GM19351 (cell line): ENCODE results near the gene SNRPD3.

Source experiments
- ATAC-seq: cut with Tn5 transposase; IDR thresholded peaks from one replicate; pipeline ENCODE4 v1.9.1; 2021; ENCODE audit warnings: mild to moderate bottlenecking, moderate library complexity; ENCODE audit not compliant: unreplicated experiment

SNRPD3 gene

DNA sequence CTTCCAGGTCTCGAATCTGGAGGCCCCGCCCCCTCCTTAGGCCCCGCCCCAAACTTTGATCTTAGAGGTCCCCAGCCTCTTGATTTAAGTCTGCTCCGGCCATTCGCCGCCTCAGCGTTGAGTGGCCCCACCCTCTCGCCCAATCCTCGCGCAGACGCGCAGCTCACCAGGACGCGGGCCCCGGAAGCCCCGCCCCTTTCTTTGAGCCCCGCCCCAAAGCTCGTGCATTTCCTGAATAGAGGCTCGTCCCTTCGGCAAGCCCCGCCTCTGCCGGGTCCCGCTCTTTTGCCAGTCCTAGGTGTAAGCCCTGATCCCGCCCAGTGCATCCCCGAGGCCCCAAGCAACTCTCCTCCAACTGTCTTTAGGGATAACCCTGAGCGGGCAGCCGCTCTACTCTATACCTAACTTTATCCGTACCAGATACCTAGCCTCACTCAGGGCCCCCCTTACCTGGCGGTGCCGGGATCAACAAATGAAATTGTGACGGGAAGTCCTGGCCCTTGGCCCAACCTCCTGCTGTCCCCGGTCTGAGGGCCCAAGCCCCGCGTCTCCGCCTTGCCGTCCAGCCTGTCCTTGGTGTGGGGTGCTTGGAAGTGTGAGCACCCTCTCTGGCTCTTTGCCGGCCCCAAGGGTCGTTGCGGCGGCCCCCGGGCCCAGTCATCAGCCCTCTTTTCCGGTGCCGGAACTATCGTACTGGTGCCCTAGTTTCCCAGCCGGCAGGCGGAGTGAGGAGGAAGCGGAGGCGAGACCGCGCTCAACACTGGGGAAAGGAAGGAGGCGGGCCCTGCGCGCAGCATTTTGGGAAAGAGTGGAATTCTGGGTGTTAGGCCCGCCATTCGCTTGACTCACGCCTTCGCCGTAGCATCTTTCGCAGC lies at the start of gene SNRPD3:
Gene SNRPD3, plus strand, starts transcription at position 835 of the 875 bp plus-strand sequence. CDS start 1,676 bp downstream, outside the sequence.
- peak; percentile 73 for ATAC-seq

DNA sequence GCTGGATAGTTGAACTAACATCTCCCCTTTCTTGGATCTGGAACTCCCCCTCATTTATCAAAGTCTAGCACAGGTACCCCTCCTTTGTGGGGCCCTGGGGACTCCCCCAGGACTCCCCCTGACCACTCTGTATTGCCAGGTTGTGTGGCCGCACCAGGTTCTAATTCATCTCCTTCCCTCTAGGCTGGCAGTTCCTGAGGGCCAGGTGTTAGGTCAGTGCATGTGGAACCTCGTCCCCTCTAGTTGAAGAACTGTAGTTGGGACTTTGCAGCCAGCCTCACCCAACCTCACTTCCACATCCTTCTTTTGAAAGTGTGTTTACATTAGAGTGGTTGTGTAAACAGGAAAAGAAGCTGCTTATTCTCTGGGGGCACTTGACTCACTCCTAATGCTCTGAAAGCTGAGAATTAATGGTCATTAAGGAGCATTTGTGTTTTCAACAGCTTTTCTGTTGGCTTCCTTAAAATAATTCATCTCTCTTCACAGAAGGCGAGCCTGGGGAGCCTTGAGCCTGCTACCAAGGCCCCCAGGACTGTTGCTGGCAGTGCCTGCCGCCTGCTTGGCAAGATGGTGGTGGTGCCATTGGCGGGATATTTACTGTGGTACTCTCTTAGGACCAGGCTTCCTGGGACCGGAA lies 48.9 kb upstream of the SNRPD3 start:
- ATAC-seq = no peak

DNA sequence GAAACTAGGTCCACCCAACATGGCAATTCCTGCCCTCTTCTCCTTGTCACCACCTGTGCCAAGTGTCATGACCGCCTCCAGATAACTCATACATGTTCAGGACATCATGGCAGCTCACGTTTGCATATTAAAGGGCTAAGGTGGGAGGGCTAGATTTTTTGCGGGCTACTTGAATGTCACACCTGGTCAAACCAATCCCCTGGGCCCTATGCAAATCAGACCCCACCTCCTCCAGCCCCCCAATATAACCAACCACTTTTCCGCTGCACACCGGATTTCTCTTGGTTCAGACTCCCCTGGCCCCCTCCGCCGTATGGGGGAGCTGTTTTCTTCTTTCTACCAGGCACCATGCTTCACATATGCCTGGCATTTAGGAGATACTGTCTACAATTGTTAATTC lies 48.1 kb upstream of the SNRPD3 start:
- no peak for ATAC-seq

DNA sequence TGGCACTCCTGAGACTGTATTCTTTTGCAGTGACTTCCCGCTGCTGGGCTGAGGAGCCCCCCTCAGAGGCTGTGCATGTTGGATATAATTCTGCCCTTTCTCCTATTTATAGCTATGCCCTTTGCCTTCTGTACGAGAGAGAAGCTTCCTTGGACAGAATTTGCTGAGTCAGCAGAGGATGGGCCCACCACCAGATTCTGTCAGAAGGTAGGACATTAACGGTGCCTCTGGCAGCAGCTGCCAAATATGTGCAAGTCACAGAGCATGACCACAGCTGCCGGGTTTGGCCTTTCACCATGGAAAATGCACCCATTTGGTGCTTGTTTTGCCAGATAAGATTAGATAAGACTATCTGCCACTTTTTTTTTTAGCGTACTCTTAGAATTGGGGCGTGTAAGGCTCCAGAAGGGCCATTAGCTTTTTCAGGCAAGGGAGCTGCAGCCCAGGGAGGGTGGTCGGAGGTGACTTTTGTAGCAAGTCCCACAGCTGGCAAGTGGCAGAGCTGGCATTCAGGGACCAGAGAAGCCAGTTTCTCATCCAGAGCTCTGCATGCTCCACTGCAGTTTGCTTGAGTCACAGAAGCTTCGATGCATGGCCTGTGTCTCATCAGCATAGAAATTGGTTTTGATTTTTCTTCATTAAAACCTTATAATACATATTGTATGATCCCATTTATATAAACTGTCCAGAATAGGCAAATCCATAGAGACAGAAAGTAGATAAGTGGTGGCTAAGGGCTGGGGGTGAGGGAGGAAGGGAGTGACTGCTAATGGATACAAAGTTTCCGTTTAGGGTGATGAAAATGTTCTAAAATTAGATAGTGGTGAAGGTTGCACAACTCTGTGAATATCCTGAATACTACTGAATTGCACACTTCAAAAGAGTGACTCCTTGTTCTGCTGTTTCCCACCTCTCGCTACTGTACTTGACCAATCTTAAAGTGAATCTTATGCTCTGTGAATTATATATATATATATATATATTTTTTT lies 44.9 kb upstream of the SNRPD3 start:
- ATAC-seq = no peak

DNA sequence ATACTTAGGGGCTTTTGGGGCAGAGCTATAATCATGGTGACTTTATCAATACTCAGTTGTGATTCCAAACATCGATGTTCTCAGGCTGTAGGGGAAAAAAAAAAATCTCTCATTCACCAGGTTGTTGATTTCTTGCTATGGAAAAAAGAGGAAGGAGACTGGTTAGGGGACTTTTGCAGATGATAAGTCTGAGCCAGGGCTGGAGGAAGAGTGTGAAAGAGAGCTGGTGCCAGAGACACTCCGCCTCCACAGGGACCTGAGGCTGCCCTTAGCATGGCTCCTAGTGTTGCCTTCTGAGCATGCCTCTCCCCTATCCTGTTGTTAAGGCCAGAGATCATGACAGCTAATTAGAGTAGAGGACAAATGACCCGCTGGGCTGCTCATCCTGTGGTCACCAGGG lies 43.8 kb upstream of the SNRPD3 start:
- no peak for ATAC-seq

DNA sequence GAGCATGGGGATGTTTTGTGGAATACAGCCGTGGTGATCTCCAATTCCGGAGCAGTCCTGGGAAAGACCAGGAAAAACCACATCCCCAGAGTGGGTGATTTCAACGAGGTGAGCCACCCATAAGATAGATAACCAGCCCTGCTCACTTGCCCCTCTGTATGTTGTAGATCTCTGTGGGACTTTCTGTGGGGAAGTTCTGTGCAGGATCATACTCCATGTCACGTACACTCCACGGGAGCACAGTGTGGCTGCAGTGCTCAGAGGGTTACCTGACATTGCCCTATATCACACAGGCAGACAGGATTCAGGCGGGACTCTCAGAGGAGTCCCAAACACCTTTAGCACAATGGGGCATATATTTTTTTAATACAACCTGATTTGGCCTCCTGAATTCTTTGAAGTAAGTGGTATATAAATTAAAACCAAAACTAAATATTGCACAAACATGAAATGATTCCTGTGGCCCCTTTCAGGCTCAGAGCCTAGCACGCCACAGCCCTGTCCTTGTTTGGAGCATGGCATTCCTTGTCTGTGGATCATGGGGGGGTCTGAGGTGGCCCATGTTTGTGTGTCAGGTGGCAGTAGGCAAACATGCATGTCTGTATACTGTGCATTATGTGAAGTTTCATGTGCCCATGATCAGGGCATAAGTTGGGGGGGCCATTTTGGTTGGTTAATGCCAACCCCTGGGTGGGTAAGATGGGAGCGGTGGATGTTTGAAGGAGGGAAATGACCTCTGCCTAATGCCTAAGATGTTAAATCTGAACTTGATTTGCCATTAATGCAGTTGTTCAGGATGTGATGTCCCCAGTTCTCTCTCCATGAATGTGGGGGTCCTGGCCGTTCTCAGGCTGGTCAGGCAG lies 42.2 kb upstream of the SNRPD3 start:
- ATAC-seq = no peak

DNA sequence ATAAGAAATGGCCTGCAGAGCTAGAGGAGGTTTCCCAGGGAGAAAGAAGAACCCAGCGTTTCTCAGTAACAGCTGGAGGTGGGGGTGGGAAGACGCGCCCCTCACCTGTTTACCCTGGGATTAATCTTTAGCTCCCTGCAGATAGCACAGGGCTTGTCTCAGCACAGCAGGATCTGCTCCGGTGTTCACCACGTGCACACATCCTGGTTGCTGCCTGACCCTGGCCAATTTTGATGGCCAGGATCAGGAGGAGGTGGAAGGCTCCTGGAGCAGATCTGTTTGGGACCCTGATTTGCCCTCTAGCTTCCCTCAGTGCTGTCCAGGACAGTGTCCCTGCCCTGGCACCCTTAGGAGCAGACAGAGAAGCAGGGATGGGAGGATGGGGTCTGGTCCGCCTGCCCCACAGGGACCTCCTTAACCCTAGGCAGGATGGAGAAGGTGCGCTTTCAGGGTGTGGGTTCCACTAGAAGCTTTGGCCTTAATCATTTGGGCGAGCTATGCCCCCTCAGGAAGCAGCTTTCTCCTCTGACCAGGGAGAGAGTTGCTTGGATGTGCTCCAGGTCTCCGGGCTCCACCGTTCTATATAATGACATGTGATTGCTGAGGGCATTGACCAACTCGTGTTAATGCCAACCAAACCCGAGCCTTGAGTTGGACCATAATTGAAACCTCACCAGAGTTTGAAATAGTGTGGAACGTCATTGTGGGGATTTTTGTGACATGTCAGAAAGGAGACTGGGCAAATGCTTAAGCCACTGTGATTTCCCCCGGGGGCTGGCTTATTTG lies 41.4 kb upstream of the SNRPD3 start:
- ATAC-seq = no peak

DNA sequence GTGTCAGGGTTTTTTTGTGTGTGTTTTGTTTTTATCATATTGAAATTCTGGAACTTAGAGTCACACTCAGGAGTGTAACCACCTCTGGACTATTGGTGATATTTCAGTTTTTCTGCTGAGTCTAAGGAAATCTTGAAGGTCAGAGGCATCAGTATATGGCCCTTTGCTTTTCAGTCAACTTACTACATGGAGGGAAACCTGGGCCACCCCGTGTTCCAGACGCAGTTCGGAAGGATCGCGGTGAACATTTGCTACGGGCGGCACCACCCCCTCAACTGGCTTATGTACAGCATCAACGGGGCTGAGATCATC lies 40.8 kb upstream of the SNRPD3 start:
- no peak for ATAC-seq

DNA sequence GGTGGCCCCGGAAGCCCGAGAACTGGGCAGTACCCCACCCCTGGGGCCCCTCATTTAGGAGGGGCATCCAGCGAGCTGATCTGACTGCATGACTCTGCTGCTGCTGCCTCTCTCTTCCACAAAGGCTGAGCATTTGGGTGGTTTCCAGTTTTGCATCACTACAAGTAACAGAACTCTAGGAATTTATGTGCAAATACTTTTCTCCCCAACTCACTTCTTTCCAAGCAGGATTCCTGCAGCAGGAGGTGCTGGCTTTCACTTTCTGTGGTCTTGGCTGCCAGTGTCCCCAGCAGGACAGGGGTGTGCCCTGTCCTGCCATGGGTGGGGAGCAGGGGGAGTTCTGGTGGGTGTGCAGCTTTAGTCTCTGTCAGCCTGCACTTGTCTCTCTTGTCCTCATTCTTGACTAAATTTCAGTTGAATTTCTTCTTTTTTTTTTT lies 39.5 kb upstream of the SNRPD3 start:
- ATAC-seq = no peak

DNA sequence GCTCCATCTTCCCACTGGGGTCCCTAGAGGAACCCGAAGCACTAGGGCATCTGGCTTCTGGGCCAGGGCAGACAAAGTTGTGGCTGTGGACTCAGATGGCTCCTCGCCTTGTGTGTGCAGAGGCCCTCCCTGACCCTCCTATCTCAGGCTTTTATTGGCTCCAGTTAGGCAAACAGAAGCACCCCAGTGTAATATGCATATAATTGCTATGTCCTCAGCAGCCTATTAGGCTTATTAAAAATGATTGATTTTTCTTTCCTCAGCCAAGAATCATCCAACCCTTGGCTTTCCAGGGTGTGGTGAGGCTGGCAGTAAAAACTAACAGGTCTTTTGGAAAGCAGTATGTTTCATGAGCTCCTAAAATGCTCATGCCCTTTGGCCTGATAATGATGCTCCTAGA lies 38.4 kb upstream of the SNRPD3 start:
- no peak for ATAC-seq

DNA sequence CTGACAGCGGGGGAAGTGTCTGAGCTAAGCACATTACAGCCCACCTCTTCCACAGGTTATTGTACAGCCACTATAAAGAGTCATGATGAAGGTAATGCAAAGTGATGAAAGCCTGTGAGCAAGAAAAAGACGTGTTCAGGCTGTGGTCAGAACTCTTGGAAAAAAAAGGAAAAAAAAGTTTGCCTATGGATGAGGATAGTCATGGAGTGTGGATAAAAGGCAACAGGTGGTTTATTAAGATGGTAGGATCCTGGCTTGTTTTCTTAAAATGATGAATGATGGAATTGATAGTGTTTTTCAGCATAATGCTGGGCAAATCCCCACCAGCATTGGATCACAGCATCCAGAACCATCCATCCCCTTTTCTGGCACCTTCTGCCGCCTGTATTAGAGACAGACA lies 37.6 kb upstream of the SNRPD3 start:
- ATAC-seq = no peak

DNA sequence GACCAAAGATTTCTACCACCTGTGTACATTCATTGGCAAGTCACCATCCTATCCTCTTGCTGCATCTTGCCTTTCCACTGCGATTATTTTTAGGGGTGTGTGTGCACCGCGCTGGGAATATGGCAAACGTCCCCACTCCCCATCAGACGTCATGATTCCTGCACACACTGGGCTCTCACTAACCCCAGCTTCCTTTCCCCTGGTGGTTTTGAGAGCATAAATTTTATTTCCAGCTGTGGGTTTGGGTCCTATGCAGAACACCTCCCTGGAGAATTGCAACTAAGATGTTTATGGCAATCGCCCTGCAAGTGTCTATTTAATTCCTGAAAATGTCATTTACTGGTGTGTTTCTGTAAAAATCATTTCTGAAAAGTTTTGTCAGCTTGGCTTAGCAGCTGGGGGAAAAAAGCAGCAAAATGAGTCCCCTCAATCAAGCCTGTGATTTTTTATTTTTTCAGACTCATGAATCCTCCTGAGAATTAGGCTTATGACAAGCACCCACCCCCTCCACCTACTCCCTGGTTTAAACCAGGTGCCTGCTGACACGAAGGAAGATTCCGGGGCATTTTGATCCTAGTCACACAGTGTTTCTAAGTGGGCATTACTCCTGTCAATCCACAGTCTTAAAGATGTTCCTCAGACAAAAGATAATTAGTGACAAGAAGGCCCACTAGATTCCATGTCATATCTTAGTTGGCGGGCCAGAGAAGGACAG lies 36.9 kb upstream of the SNRPD3 start:
- no peak for ATAC-seq

DNA sequence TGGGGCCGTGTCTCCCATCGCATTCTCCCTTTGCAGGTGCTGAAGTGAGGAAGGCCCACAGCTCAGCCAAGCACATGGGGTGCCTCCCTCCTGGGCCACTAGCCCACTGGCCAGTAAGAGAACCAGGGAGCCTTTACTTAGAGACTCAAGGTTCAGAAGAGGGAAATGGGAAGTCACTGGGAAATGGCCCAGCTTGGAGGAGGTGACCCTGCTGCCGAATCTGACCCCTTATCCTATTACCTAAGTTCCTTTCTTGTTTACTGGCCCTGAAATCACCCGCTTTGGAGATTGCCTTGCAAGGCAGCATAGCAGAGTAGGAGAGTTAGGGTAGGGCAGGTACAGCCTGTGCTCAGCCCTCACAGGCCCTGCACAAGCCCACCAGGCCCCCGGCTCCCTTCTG lies 36.3 kb upstream of the SNRPD3 start:
- no peak for ATAC-seq

DNA sequence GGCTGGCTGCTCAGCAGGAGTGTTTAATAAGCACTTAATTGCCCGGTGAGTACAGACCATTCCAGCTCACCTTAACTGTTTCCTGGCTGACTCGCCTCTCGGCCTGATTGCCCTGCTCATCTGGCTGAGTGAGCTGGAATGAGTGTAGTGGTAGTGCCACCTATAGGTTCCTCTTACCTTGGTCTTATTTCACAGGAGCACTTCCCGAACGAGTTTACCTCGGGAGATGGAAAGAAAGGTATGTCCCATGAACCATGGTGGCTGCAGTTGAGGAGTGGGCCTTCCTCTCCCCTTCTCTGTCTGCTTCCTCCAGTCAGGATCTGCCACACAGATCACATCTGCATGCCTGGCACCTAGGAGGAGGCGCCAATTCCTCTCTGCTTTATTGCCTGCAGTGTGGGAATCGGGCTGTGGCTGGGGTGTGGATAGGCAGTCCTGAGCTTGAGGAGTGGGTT lies 34.0 kb upstream of the SNRPD3 start:
- no peak for ATAC-seq

DNA sequence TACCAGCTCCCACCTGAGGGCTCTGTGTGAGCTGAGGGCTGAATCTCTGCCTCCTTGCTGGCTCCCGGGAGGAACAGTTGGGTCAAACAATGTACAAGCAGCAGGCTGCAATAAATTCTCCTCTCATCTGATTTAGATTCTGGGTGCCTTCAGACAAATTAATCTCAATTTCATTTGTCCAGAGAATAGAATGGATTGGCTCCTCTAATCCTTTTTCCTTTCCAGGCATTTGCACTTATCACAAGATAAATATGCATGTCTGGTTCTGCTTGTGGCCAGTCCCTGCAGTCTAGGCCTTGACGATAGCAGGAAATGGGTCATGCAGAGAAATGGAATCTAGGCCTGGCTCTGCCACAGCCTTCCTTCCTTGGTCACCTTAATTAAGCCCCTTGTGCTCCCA lies 31.9 kb upstream of the SNRPD3 start:
- no peak for ATAC-seq

DNA sequence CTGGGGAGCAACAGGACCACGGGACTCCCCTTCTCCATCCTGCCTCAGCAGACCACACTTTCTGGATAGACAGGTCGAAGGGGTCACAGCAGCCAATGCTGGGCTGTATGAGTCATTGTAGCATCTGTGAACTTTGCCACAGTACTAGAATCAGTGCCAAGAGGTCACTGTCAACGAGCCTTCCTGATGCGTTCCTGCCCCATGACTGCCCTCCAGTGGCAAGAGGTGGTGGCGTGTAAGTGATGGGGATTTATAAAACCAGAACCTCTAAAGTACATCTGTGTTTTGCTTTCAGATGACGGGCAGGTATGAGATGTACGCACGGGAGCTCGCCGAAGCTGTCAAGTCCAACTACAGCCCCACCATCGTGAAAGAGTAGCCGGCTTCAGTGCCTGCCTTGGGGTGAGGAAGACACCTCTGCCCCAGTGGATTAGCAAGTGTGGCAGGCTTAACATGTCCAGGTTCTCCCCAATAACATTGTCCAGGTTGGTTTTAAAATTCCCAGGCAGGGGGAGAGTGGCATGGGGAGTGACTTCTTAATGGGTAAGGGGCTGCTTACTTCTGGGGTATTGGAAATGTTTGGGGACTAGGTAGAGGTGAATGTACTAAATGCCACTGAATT lies 30.3 kb upstream of the SNRPD3 start:
- peak; percentile 60 for ATAC-seq

DNA sequence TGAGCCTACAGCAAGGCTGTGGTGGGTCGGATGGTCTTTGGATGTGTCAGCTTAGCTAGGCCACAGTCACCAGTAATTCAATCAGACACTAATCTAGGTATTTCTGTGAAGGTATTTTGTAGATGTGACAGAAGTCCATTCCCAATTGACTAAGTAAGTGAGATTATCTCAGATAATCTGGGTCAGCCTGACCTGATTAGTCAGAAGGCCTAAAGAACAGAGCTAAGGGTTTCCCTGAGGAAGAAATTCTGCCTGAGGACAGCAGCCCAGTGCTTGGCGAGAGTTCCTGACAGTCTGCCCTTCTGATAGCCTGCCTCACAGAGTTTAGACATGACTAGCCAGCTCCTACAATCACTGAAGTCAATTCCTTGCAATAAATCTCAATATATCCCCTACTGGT lies 29.6 kb upstream of the SNRPD3 start:
- ATAC-seq = no peak

DNA sequence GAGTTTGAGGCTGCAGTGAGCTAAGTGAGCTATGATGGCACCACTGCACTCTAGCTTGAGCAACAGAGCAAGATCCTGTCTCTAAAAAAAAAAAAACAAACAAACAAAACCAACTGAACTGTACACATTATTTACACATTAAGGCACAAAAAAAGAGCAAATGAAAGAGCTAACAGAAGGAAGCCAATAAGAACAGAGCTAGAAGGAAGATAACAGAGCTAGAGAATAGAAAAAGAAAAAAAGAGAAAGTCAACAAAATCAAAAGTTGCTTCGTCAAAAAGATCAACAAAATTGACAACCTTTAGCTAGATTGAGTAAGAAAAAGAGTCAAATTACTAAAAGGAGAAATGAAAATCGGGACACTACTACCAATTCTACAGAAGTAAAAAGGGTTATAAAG lies 25.9 kb upstream of the SNRPD3 start:
- ATAC-seq = no peak
